Panc1 (cell line): Measurements from ENCODE around the gene MRGPRX1.

Experiments used
- SIN3A ChIP-seq: IDR thresholded peaks from 2 replicates; pipeline ENCODE4 v1.6.1; 2012; ENCODE audit warnings: low read depth, mild to moderate bottlenecking, low read length, moderate library complexity, borderline replicate concordance; ENCODE audit not compliant: insufficient read depth
- TF ChIP-seq, protein P1 (sequence below): fragments of 450-650 bp; IDR thresholded peaks from 2 replicates; pipeline ENCODE4 v1.5.1; 2017; ENCODE audit warnings: mild to moderate bottlenecking

DNA sequence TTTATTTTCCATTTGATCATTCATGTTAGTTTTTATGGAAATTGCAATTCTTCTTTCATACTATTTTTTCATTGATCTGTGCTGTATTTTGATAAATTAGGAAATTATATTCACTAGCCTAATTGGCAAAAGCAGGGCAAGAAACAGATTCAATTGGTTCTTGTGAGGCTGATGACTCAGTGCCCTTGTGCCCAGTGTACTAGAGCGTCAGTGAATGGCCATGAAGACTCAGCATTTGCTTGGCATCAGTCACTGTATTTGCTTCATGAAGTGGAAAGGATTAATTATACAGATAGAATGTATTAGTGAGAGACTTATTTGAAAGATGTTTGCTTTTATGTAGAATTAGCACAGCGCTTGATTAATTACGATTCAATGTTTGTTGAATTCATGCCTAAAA is 31.8 kb downstream of the MRGPRX1 start:
- TF ChIP-seq, protein P1, sequence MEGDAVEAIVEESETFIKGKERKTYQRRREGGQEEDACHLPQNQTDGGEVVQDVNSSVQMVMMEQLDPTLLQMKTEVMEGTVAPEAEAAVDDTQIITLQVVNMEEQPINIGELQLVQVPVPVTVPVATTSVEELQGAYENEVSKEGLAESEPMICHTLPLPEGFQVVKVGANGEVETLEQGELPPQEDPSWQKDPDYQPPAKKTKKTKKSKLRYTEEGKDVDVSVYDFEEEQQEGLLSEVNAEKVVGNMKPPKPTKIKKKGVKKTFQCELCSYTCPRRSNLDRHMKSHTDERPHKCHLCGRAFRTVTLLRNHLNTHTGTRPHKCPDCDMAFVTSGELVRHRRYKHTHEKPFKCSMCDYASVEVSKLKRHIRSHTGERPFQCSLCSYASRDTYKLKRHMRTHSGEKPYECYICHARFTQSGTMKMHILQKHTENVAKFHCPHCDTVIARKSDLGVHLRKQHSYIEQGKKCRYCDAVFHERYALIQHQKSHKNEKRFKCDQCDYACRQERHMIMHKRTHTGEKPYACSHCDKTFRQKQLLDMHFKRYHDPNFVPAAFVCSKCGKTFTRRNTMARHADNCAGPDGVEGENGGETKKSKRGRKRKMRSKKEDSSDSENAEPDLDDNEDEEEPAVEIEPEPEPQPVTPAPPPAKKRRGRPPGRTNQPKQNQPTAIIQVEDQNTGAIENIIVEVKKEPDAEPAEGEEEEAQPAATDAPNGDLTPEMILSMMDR, result no peak
- no peak for TF ChIP-seq SIN3A
